SK-N-SH (cell line): ENCODE data around the gene MYO9A.

ENCODE experiments used
- RCOR1 ChIP-seq: fragments of 150-350 bp; IDR thresholded peaks from 2 replicates; pipeline ENCODE4 v1.6.1; 2017; ENCODE audit warnings: antibody characterized with exemption, low read length
- RFX5 ChIP-seq: IDR thresholded peaks from 2 replicates; pipeline ENCODE4 v1.6.1; 2012; ENCODE audit warnings: mild to moderate bottlenecking, improper control_type of control experiment, low read length
- RXRA ChIP-seq: IDR thresholded peaks from 2 replicates; pipeline ENCODE4 v1.4.0; 2012; ENCODE audit warnings: low read depth, mild to moderate bottlenecking, borderline replicate concordance
- TF ChIP-seq, protein P1 (sequence below): fragments of 200-600 bp; sonication (generic); IDR thresholded peaks from 2 replicates; pipeline ENCODE4 v1.6.1; 2017; ENCODE audit warnings: antibody characterized with exemption, mild to moderate bottlenecking, moderate library complexity

DNA sequence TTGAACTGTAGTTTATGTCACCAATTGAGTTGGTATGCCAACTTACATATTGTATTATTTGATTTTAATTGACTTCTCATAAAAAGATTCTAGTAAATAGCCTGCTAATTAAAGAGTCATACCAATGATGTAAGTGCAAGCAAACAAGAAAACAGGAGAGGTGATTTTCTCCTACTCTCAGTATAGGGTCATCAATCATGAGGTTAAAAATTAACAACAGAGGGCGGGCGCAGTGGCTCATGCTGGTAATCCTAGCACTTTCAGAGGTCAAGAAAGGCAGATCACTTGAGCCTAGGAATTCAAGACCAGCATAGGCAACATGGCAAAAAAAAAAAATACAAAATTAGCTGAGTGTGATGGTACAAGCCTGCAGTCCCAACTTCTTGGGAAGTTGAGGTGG lies 108.7 kb downstream of the MYO9A start:
- TF ChIP-seq RXRA (no peak), RFX5 (no peak), RCOR1 (no peak)
- TF ChIP-seq, protein P1, sequence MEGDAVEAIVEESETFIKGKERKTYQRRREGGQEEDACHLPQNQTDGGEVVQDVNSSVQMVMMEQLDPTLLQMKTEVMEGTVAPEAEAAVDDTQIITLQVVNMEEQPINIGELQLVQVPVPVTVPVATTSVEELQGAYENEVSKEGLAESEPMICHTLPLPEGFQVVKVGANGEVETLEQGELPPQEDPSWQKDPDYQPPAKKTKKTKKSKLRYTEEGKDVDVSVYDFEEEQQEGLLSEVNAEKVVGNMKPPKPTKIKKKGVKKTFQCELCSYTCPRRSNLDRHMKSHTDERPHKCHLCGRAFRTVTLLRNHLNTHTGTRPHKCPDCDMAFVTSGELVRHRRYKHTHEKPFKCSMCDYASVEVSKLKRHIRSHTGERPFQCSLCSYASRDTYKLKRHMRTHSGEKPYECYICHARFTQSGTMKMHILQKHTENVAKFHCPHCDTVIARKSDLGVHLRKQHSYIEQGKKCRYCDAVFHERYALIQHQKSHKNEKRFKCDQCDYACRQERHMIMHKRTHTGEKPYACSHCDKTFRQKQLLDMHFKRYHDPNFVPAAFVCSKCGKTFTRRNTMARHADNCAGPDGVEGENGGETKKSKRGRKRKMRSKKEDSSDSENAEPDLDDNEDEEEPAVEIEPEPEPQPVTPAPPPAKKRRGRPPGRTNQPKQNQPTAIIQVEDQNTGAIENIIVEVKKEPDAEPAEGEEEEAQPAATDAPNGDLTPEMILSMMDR, result no peak
